Measurements from ENCODE around the gene PCK1. TPM values are rescaled to one million over a fixed set of nuclear protein-coding genes. Genes with fewer than 3 reads are reported as not detected.

Gene PCK1
- total and polyA plus RNA-seq, 3 experiments from 2014 or later: not detected

DNA sequence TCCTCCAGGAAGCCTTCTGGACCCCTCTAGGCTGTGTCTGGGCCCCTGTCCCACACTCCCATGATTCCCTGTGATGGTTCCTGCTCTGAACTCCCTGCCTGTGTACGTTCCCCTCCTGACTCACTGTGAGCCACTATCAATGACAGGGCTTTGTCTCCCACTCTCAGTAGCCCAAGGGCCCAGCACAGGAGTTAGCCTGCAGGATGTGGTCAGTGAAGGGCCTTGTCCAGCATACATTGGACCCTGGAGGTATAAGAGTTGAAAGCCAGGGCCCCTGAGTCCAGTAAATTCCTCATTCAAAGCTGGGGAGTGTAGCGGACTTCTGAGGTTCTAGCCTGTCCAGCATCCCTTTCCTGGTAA lies 40.3 kb downstream of the PCK1 start:
- POLR2A ChIA-PET: no interaction called here
- Histone ChIP-seq H3K4me1 (ENCODE audit: insufficient read depth, low read length) (peaks cover 23% of the 10 kb centered on the region), H3K36me3 (ENCODE audit: insufficient read depth, low read length) (no peaks in the 10 kb centered on the region), H3K9me3 (ENCODE audit: low read length) (no peaks in the 10 kb centered on the region), H3K4me3 (ENCODE audit: low read length) (no peak overlapping the region), H3K27me3 (ENCODE audit: insufficient read depth, low read length, poor library complexity, severe bottlenecking) (no peaks in the 10 kb centered on the region), H3K27ac (ENCODE audit: low read depth, low read length) (no peak overlapping the region)
- H3K36me3 Mint-ChIP-seq: peaks cover 0 to 13% (median 5%) of the 10 kb centered on the region in 3 donors
- no peaks in the 10 kb centered on the region for H3K9me3 Mint-ChIP-seq
- H3K4me3 Mint-ChIP-seq: no peak overlapping the region
- no peak for DNase-seq
- peaks cover 22 to 51% (median 28%) of the 10 kb centered on the region in 3 donors for H3K4me1 Mint-ChIP-seq
- CTCF ChIA-PET: interaction anchor here (1.2 to 9.5 kb wide), 5 partner anchors 18 to 609 kb away, joined by 3 to 92 read pairs (median 3); partner anchors contain the start of gene ZBP1
- H3K27me3 Mint-ChIP-seq: peaks cover 0 to 10% of the 10 kb centered on the region in 2 donors
- H3K27ac Mint-ChIP-seq: peak overlapping the region in 2 of 8 donors; percentile 27 to 66

GRCh38 chr20:57601737-57602136 lies 40.8 kb downstream of the PCK1 start:
- ChIA-PET CTCF (interaction anchor here (1.2 to 9.5 kb wide), 4 partner anchors 17 to 578 kb away, joined by 3 to 92 read pairs (median 5); partner anchors contain the start of gene ZBP1), POLR2A (no interaction called here)
- H3K4me3 ChIP-seq (ENCODE audit: low read length): no peak overlapping the region
- no peaks in the 10 kb centered on the region for H3K36me3 ChIP-seq (ENCODE audit: insufficient read depth, low read length)
- H3K36me3 Mint-ChIP-seq: peaks cover 0 to 17% (median 5%) of the 10 kb centered on the region in 3 donors
- H3K27ac Mint-ChIP-seq: peak overlapping the region in 6 of 8 donors; percentile 30 to 94 (median 65)
- peaks cover 23 to 56% (median 29%) of the 10 kb centered on the region in 3 donors for H3K4me1 Mint-ChIP-seq
- peaks cover 23% of the 10 kb centered on the region for H3K4me1 ChIP-seq (ENCODE audit: insufficient read depth, low read length)
- no peak overlapping the region for H3K4me3 Mint-ChIP-seq
- H3K27me3 Mint-ChIP-seq: peaks cover 0 to 10% of the 10 kb centered on the region in 2 donors
- no peaks in the 10 kb centered on the region for H3K27me3 ChIP-seq (ENCODE audit: insufficient read depth, low read length, poor library complexity, severe bottlenecking)
- no peak overlapping the region for H3K27ac ChIP-seq (ENCODE audit: low read depth, low read length)
- DNase-seq: no peak
- no peaks in the 10 kb centered on the region for H3K9me3 Mint-ChIP-seq
- H3K9me3 ChIP-seq (ENCODE audit: low read length): no peaks in the 10 kb centered on the region

- peak overlapping the region in 6 of 8 donors; percentile 40 to 78 (median 60) for H3K27ac Mint-ChIP-seq
- peaks cover 27 to 52% (median 28%) of the 10 kb centered on the region in 3 donors for H3K4me1 Mint-ChIP-seq
- CTCF ChIA-PET: interaction anchor here (2.4 to 9.5 kb wide), 2 partner anchors 16 to 577 kb away, joined by 7 to 92 read pairs; partner anchors contain the start of gene ZBP1
- POLR2A ChIA-PET: no interaction called here
- no peaks in the 10 kb centered on the region for H3K9me3 Mint-ChIP-seq
- Histone ChIP-seq H3K4me1 (ENCODE audit: insufficient read depth, low read length) (peaks cover 16% of the 10 kb centered on the region), H3K36me3 (ENCODE audit: insufficient read depth, low read length) (no peaks in the 10 kb centered on the region), H3K4me3 (ENCODE audit: low read length) (no peak overlapping the region), H3K9me3 (ENCODE audit: low read length) (no peaks in the 10 kb centered on the region), H3K27ac (ENCODE audit: low read depth, low read length) (no peak overlapping the region), H3K27me3 (ENCODE audit: insufficient read depth, low read length, poor library complexity, severe bottlenecking) (no peaks in the 10 kb centered on the region)
- peaks cover 0 to 5% of the 10 kb centered on the region in 2 donors for H3K27me3 Mint-ChIP-seq
- DNase-seq: no peak
- H3K36me3 Mint-ChIP-seq: peaks cover 0 to 30% (median 8%) of the 10 kb centered on the region in 3 donors
- peak overlapping the region in 2 of 7 donors; percentile 20 to 31 for H3K4me3 Mint-ChIP-seq
Measured at GRCh38 chr20:57603120-57603519, 42.2 kb downstream of the PCK1 start.

- H3K4me1 Mint-ChIP-seq: peaks cover 27 to 49% (median 28%) of the 10 kb centered on the region in 3 donors
- peak overlapping the region; percentile 88 to 98 (median 95) for H3K27ac Mint-ChIP-seq
- ChIA-PET CTCF (interaction anchor here (2.8 kb wide), 1 partner anchor 49 kb away, joined by 11 read pairs; no protein-coding TSS in a partner anchor), POLR2A (interaction anchor here (1.2 kb wide), 1 partner anchor 14 kb away, joined by 3 read pairs; no protein-coding TSS in a partner anchor)
- H3K27me3 Mint-ChIP-seq: peaks cover 0 to 5% of the 10 kb centered on the region in 2 donors
- H3K9me3 Mint-ChIP-seq: no peaks in the 10 kb centered on the region
- H3K4me3 Mint-ChIP-seq: peak overlapping the region; percentile 4 to 75 (median 70)
- Histone ChIP-seq H3K27me3 (ENCODE audit: insufficient read depth, low read length, poor library complexity, severe bottlenecking) (no peaks in the 10 kb centered on the region), H3K36me3 (ENCODE audit: insufficient read depth, low read length) (peaks cover 10% of the 10 kb centered on the region), H3K4me3 (ENCODE audit: low read length) (no peak overlapping the region), H3K4me1 (ENCODE audit: insufficient read depth, low read length) (peaks cover 16% of the 10 kb centered on the region), H3K27ac (ENCODE audit: low read depth, low read length) (peak overlapping the region; percentile 65), H3K9me3 (ENCODE audit: low read length) (no peaks in the 10 kb centered on the region)
- DNase-seq: peak in 4 of 5 donors; percentile 24 to 79 (median 58)
- peaks cover 7 to 47% (median 14%) of the 10 kb centered on the region in 3 donors for H3K36me3 Mint-ChIP-seq
Measured at GRCh38 chr20:57605045-57605444, 44.1 kb downstream of the PCK1 start.

- no peaks in the 10 kb centered on the region for H3K9me3 ChIP-seq (ENCODE audit: low read length)
- Mint-ChIP-seq H3K36me3 (peaks cover 7 to 55% (median 17%) of the 10 kb centered on the region in 3 donors), H3K4me1 (peaks cover 26 to 46% (median 28%) of the 10 kb centered on the region in 3 donors), H3K9me3 (no peaks in the 10 kb centered on the region), H3K4me3 (peak overlapping the region in 3 of 7 donors; percentile 5 to 43 (median 30)), H3K27me3 (peaks cover 0 to 4% of the 10 kb centered on the region in 2 donors), H3K27ac (peak overlapping the region; percentile 84 to 97 (median 94))
- POLR2A ChIA-PET: interaction anchor here (1.0 kb wide), 1 partner anchor 103 kb away, joined by 4 read pairs; no protein-coding TSS in a partner anchor
- peaks cover 16% of the 10 kb centered on the region for H3K4me1 ChIP-seq (ENCODE audit: insufficient read depth, low read length)
- DNase-seq: no peak
- peak overlapping the region; percentile 65 for H3K27ac ChIP-seq (ENCODE audit: low read depth, low read length)
- CTCF ChIA-PET: interaction anchor here (0.9 to 2.8 kb wide), 5 partner anchors 10 to 574 kb away, joined by 3 to 11 read pairs (median 4); no protein-coding TSS in a partner anchor
- H3K27me3 ChIP-seq (ENCODE audit: insufficient read depth, low read length, poor library complexity, severe bottlenecking): no peaks in the 10 kb centered on the region
- H3K4me3 ChIP-seq (ENCODE audit: low read length): no peak overlapping the region
- H3K36me3 ChIP-seq (ENCODE audit: insufficient read depth, low read length): peaks cover 10% of the 10 kb centered on the region
Measured at GRCh38 chr20:57605878-57606277, 45.0 kb downstream of the PCK1 start.

DNA sequence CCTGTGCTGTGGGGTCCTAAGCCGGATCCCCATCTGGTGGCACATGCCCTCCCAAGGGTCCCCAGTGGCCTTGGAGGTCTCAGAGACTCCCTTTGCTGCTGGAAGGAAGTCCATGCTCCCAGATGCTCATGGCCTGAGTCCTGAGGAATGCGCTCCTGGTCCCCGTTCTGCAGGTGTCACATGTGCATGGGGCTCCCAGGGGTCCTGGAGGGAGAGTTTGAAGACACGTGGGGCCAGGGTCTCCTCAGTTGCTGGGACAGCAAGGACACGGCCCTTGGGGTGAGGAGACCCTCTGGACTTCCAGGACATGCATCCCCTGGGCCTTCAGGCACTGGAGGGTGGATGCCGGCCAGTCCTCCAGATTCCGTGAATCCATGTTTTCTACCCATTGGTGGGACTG lies 47.6 kb downstream of the PCK1 start:
- H3K4me1 Mint-ChIP-seq: peaks cover 20 to 31% (median 28%) of the 10 kb centered on the region in 3 donors
- ChIA-PET CTCF (no interaction called here), POLR2A (no interaction called here)
- Histone ChIP-seq H3K9me3 (ENCODE audit: low read length) (no peaks in the 10 kb centered on the region), H3K27ac (ENCODE audit: low read depth, low read length) (no peak overlapping the region), H3K4me1 (ENCODE audit: insufficient read depth, low read length) (peaks cover 16% of the 10 kb centered on the region), H3K4me3 (ENCODE audit: low read length) (no peak overlapping the region), H3K27me3 (ENCODE audit: insufficient read depth, low read length, poor library complexity, severe bottlenecking) (no peaks in the 10 kb centered on the region), H3K36me3 (ENCODE audit: insufficient read depth, low read length) (peaks cover 18% of the 10 kb centered on the region)
- peaks cover 7 to 76% (median 20%) of the 10 kb centered on the region in 3 donors for H3K36me3 Mint-ChIP-seq
- H3K9me3 Mint-ChIP-seq: no peaks in the 10 kb centered on the region
- no peaks in the 10 kb centered on the region for H3K27me3 Mint-ChIP-seq
- peak overlapping the region in 1 of 8 donors; percentile 64 for H3K27ac Mint-ChIP-seq
- H3K4me3 Mint-ChIP-seq: no peak overlapping the region
- peak in 1 of 5 donors; percentile 20 for DNase-seq

- no peaks in the 10 kb centered on the region for H3K9me3 Mint-ChIP-seq
- ChIA-PET CTCF (interaction anchor here (1.1 to 2.2 kb wide), 2 partner anchors 11 to 12 kb away, joined by 5 to 9 read pairs; partner anchors contain the start of gene ZBP1), POLR2A (no interaction called here)
- H3K36me3 Mint-ChIP-seq: peaks cover 7 to 78% (median 23%) of the 10 kb centered on the region in 3 donors
- Histone ChIP-seq H3K27me3 (ENCODE audit: insufficient read depth, low read length, poor library complexity, severe bottlenecking) (no peaks in the 10 kb centered on the region), H3K4me1 (ENCODE audit: insufficient read depth, low read length) (peaks cover 13% of the 10 kb centered on the region), H3K4me3 (ENCODE audit: low read length) (no peak overlapping the region), H3K27ac (ENCODE audit: low read depth, low read length) (no peak overlapping the region), H3K36me3 (ENCODE audit: insufficient read depth, low read length) (peaks cover 18% of the 10 kb centered on the region), H3K9me3 (ENCODE audit: low read length) (no peaks in the 10 kb centered on the region)
- no peak overlapping the region for H3K4me3 Mint-ChIP-seq
- no peaks in the 10 kb centered on the region for H3K27me3 Mint-ChIP-seq
- peak in 1 of 5 donors; percentile 21 for DNase-seq
- H3K27ac Mint-ChIP-seq: peak overlapping the region in 2 of 8 donors; percentile 40 to 67
- peaks cover 19 to 27% (median 26%) of the 10 kb centered on the region in 3 donors for H3K4me1 Mint-ChIP-seq
Measured at GRCh38 chr20:57609086-57609841, 48.4 kb downstream of the PCK1 start.

GRCh38 chr20:57609842-57610167 lies 48.9 kb downstream of the PCK1 start:
- Histone ChIP-seq H3K36me3 (ENCODE audit: insufficient read depth, low read length) (peaks cover 23% of the 10 kb centered on the region), H3K27me3 (ENCODE audit: insufficient read depth, low read length, poor library complexity, severe bottlenecking) (no peaks in the 10 kb centered on the region), H3K4me1 (ENCODE audit: insufficient read depth, low read length) (peaks cover 8% of the 10 kb centered on the region), H3K27ac (ENCODE audit: low read depth, low read length) (no peak overlapping the region), H3K4me3 (ENCODE audit: low read length) (no peak overlapping the region), H3K9me3 (ENCODE audit: low read length) (no peaks in the 10 kb centered on the region)
- DNase-seq: no peak
- H3K4me1 Mint-ChIP-seq: peaks cover 13 to 25% (median 20%) of the 10 kb centered on the region in 3 donors
- H3K27me3 Mint-ChIP-seq: no peaks in the 10 kb centered on the region
- peaks cover 7 to 81% (median 26%) of the 10 kb centered on the region in 3 donors for H3K36me3 Mint-ChIP-seq
- POLR2A ChIA-PET: no interaction called here
- no peaks in the 10 kb centered on the region for H3K9me3 Mint-ChIP-seq
- H3K4me3 Mint-ChIP-seq: no peak overlapping the region
- CTCF ChIA-PET: interaction anchor here (1.1 to 2.2 kb wide), 2 partner anchors 10 to 13 kb away, joined by 5 to 9 read pairs; partner anchors contain the start of gene ZBP1
- peak overlapping the region in 3 of 8 donors; percentile 15 to 67 (median 63) for H3K27ac Mint-ChIP-seq
